RPMI8226 (cell line): ENCODE measurements around the gene OIP5.
"Not testable (repeated sequence)": the region's sequence is repeated elsewhere in the genome, so short reads cannot be mapped to it uniquely, and the experiment has no call there.

Source experiments
- DNase-seq: peaks from one replicate; pipeline ENCODE4 v3.0.0-alpha.2; 2015

Gene OIP5

GRCh38 chr15:41332194-41333025 lies at the start of gene OIP5, which contains the start of gene NUSAP1:
TSS of gene OIP5 (minus strand) at chr15:41332591. CDS start at chr15:41332561, 30 bp downstream.
TSS of gene NUSAP1 (plus strand) at chr15:41332881. CDS start at chr15:41332958, 77 bp downstream.
- peak; percentile 98 for DNase-seq

DNA sequence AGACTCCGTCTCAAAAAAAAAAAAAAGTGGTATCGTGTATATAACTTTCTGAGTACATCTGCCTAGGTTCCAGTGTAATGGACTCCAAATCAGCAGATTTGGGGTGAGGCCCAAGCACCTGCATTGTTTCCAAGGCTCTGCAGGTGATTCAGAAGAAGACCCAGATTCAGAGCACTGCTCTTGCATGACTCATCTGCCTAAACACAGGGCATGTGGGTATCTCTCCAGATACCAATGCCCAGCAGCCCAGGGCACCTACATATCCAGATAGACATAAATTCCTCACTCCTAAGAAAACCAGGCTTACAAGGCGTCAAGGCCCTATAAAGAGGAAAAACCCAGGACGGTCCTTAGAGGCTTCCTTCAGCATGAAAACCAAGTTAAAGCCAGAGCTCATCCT lies 45.6 kb upstream of the OIP5 start:
- DNase-seq: no peak

GRCh38 chr15:41367418-41367817 lies 35.0 kb upstream of the OIP5 start:
- no peak for DNase-seq

- no peak for DNase-seq
Measured at GRCh38 chr15:41354371-41354770, 22.0 kb upstream of the OIP5 start.

GRCh38 chr15:41350057-41350717 lies 17.8 kb upstream of the OIP5 start:
- DNase-seq: no peak

- DNase-seq: no peak
Measured at GRCh38 chr15:41347236-41347635, 14.8 kb upstream of the OIP5 start.

DNA sequence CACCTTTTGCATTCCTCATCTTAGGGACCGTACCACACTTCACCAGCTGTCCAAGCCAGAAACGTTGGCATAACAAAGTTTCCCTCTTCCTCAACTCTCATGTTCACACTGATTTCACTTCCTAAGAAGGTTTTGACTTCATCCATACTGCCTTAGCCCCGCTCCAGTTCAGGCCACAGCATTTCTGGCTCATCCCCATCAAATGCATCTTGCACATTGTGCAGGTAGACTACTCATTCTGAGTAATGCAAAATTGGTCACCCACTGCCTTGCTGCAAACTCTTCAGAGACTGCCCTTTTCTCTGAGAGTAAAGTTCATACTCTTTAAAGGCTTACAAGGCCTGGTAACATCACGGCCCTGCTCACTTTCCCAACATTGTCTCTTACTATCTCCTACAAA lies 9.1 kb upstream of the OIP5 start:
- DNase-seq: no peak

GRCh38 chr15:41340189-41340695 lies 7.9 kb upstream of the OIP5 start:
- no peak for DNase-seq

- DNase-seq: no peak
Measured at GRCh38 chr15:41337631-41338522, 5.5 kb upstream of the OIP5 start.

DNA sequence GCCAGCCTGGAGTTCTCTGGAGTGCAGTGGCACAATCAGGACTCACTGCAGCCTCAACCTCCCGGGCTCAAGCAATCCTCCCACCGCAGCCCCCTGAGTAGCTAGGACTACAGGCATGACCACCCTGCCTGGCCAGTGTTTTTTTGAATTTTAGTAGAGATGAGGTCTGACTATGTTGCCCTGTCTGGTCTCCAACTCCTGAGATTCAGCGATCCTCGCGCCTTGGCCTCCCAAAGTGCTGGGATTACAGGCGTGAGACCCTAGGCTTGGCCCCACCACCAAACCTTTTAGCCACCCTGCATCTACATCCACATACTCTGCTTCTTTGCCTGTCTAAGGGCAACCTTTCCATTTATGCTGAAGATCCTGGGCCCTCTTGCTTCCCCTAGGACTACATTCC lies 4.7 kb upstream of the OIP5 start:
- no peak for DNase-seq

DNA sequence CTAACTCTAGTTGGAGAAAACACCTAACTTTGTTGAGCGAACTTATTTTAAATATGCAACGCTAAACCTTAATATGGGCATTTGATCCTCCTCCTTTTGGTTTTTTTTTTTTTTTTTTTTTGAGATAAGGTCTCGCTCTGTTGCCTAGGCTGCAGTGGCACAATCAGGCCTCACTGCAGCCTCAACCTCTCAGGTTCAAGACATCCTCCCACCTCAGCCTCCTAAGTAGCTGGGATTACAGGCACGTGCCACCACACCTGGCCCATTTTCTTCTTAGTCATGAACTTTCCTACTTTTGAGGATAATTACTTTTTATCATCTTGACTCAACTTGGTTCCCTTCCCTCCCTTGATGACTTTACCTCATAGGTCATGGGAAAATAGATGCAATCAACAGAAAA lies 4.2 kb upstream of the OIP5 start:
- DNase-seq: no peak

GRCh38 chr15:41334293-41335120 lies 2.1 kb upstream of the OIP5 start:
- peak; percentile 12 for DNase-seq

- no peak for DNase-seq
Measured at GRCh38 chr15:41333026-41333562, 703 bp upstream of the OIP5 start.

GRCh38 chr15:41331833-41332193 lies 578 bp downstream of the OIP5 start:
- DNase-seq: peak; percentile 9

DNA sequence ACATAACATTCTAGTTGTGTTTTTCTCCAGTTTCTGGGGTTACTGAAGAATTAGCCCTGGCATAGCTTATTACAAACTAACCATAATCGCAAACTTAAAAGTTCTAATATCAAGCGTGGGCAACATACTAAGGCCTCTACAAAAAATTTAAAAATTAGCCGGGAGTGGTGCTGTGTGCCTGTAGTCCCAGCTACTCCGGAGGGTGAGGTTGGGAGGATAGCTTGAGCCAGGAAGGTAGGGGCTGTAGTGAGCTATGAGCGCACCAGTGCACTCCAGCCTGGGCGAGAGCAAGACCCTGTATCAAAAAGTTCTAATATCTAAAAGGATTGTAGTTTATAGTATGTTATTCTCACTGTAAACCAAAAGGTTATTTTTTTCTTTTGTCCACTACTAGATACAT lies 1.1 kb downstream of the OIP5 start:
- no peak for DNase-seq

GRCh38 chr15:41323611-41324010 lies 8.8 kb downstream of the OIP5 start:
- no peak for DNase-seq

GRCh38 chr15:41320805-41321330 lies 11.5 kb downstream of the OIP5 start:
- not testable (repeated sequence) for DNase-seq

DNA sequence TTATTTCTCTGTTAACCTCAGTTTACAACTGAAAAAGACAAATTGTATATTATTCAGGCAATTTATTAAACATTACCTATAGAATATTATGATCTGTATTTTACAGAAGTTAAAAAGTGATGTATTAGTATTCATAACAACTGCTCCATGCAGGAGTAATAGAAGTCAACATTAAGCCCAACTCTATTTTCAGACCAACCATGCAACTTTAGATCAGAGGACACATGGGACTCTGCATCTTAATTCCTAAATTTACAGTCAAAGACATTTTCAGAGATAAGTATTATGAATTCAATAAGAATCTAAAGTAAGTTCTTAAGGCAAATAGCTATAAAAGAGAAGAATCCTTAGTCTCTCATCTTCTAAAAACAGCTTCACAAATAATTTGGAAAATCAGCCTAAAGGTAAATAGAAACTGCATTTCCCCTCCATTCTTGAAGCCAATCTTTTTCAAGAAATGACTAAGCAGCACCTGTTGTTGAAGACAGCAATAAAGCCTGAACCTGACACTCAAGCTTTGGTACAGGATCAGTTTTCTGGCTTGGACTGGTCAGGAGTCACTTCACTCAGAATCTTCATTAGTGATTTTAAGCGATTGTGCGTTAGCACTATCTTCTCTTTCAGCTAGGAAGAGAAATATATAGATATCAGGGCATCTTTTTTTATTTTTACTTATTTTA lies 23.0 kb downstream of the OIP5 start:
- DNase-seq: no peak

DNA sequence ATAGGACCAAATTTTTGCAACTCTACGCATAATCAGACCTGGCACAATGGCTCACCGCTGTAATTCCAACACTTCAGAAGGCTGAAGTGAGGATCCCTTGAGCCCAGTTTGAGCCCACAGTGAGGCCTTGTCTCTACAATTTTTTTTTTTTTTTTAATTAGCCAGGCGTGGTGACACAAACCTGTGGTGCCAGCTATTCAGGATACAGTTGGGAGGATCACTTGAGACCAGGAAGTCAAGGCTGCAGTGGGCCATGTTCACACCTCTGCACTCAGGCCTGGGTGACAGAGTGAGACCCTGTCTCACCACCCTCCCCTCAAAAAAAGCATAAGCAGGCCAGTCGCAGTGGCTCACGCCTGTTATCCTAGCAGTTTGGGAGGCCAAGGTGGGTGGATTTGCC lies 24.7 kb downstream of the OIP5 start:
- no peak for DNase-seq

DNA sequence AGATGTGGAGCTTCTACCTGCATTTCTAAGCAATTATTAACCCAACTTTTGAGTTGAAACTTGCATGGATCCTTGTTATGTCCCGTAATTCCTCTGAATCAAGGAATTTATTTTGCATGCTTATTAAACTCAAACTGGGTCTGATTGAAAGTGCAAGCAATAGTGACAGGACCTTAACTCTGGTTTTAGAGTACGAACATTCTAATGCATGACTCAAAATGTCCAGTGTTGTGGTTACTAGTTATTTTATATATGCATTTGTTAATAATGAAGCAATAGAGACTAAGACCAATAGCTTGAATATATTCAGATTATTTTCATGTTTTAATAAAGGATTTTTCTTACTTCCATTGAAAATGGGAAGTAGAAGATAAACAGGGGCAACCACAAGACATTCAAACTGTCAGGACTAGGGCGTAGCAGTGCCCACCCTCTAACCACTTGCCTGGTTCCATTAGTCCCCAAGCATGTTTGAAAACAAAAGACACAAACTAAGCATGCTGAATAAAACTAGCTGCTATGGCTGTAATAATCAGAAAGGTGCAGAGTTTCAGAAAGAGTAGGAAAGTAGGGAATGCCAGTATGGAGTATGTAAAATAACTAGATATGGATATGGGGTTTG lies 28.1 kb downstream of the OIP5 start:
- DNase-seq: no peak

DNA sequence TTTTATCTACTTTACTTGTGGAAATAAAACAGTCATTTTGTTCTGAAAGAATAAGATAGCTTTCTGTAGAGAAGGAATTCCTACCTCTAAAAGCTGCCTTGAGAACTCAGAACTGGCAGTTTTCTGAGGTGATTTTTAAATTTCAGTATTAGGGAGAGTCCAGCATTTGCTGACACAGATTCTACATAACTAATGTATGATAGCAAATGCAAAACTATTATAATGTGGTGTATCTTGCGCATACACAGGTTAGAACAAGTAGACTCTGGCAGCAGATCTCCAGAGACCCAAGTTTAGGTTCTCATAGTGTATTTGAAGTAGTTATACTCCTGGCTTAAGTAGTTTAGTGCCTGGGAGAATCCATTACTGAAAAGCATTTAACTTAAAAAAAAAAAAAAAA lies 30.8 kb downstream of the OIP5 start:
- no peak for DNase-seq
